GM21360 (cell line): ENCODE results near the gene PRSS37.
"Not testable (repeated sequence)": the region's sequence is repeated elsewhere in the genome, so short reads cannot be mapped to it uniquely, and the experiment has no call there.

Experiments
- ATAC-seq: cut with Tn5 transposase; IDR thresholded peaks from one replicate; pipeline ENCODE4 v1.9.1; 2021; ENCODE audit warnings: mild to moderate bottlenecking, moderate library complexity; ENCODE audit not compliant: unreplicated experiment

The PRSS37 gene

GRCh38 chr7:141841385-141841784 is at the start of gene PRSS37:
TSS of gene PRSS37 (minus strand) at chr7:141841485. CDS start at chr7:141841049, 436 bp downstream.
- no peak for ATAC-seq

- no peak for ATAC-seq
Measured at GRCh38 chr7:141889321-141889720, 48.0 kb upstream of the PRSS37 start.

- ATAC-seq, result no peak
Measured at GRCh38 chr7:141884539-141885225, 43.4 kb upstream of the PRSS37 start.

- ATAC-seq, result no peak
Measured at GRCh38 chr7:141880960-141881359, 39.7 kb upstream of the PRSS37 start.

GRCh38 chr7:141877365-141877764 is 36.1 kb upstream of the PRSS37 start:
- no peak for ATAC-seq

- no peak for ATAC-seq
Measured at GRCh38 chr7:141876371-141876770, 35.1 kb upstream of the PRSS37 start.

GRCh38 chr7:141875453-141875852 is 34.2 kb upstream of the PRSS37 start:
- ATAC-seq, result no peak

GRCh38 chr7:141874787-141875186 is 33.5 kb upstream of the PRSS37 start:
- no peak for ATAC-seq

- no peak for ATAC-seq
Measured at GRCh38 chr7:141872931-141873330, 31.6 kb upstream of the PRSS37 start.

GRCh38 chr7:141866974-141867373 is 25.7 kb upstream of the PRSS37 start:
- no peak for ATAC-seq

- ATAC-seq, result no peak
Measured at GRCh38 chr7:141864765-141865447, 23.6 kb upstream of the PRSS37 start.

GRCh38 chr7:141860207-141860606 is 18.9 kb upstream of the PRSS37 start:
- ATAC-seq, result no peak

GRCh38 chr7:141847996-141848395 is 6.7 kb upstream of the PRSS37 start:
- no peak for ATAC-seq

- no peak for ATAC-seq
Measured at GRCh38 chr7:141844256-141844655, 3.0 kb upstream of the PRSS37 start.

- ATAC-seq, result no peak
Measured at GRCh38 chr7:141842904-141843303, 1.6 kb upstream of the PRSS37 start.

- ATAC-seq, result no peak
Measured at GRCh38 chr7:141840708-141841107, 577 bp downstream of the PRSS37 start.

- ATAC-seq, result no peak
Measured at GRCh38 chr7:141839256-141839655, 2.0 kb downstream of the PRSS37 start.

- ATAC-seq, result no peak
Measured at GRCh38 chr7:141838581-141838980, 2.7 kb downstream of the PRSS37 start.

GRCh38 chr7:141837683-141838082 is 3.6 kb downstream of the PRSS37 start:
- ATAC-seq, result no peak

- not testable (repeated sequence) for ATAC-seq
Measured at GRCh38 chr7:141822432-141822831, 18.9 kb downstream of the PRSS37 start.

GRCh38 chr7:141820067-141820466 is 21.2 kb downstream of the PRSS37 start:
- ATAC-seq, result no peak

- ATAC-seq, result no peak
Measured at GRCh38 chr7:141792526-141792925, 48.8 kb downstream of the PRSS37 start.

- no peak for ATAC-seq
Measured at GRCh38 chr7:141789917-141790316, 51.4 kb downstream of the PRSS37 start, which contains the start of gene TAS2R5. TSS of gene TAS2R5 (plus strand) at chr7:141790217. CDS start at chr7:141790362, 145 bp downstream.
